Measurements from ENCODE around the gene ATXN7L3. TPM values are rescaled to one million over a fixed set of nuclear protein-coding genes. Genes with fewer than 3 reads are reported as not detected.

ATXN7L3 gene
- total and polyA plus RNA-seq, 9 of the 15 experiments (the other 6 are each of a cell fraction or from before 2014, with no cell fraction given) = 0.62 to 66.1 (median 33.2) TPM

GRCh38 chr17:44204441-44204882 lies 4.8 kb upstream of the ATXN7L3 start (continued):
- TF ChIP-seq SMARCE1 (IDR thresholded peaks at IDR 0.05) (peak; percentile 64), ZNF592 (IDR thresholded peaks at IDR 0.05) (0 out of 2 replicates have a peak, but pooled peaks have one; percentile 16), HDAC2 (IDR thresholded peaks at IDR 0.05) (0 out of 2 replicates have a peak, but pooled peaks have one; percentile 23), MYNN (IDR thresholded peaks at IDR 0.05) (peak; percentile 22; the same call in 1 of the 2 replicates), MYNN (CRISPR knock-in tag; IDR thresholded peaks at IDR 0.05) (no peak), NRF1 (conservative IDR thresholded peaks at IDR 0.05 in 1 of 2, IDR thresholded peaks at IDR 0.05 in 1 of 2) (peak; percentile 88 to 90), SP1 (CRISPR knock-in tag; IDR thresholded peaks at IDR 0.05) (0 out of 2 replicates have a peak, but pooled peaks have one; percentile 6), ATF3 (IDR thresholded peaks at IDR 0.05) (peak; percentile 85), ATF3 (CRISPR knock-in tag; conservative IDR thresholded peaks at IDR 0.05) (no peak), NR2C2 (CRISPR knock-in tag; IDR thresholded peaks at IDR 0.05) (peak; percentile 85), NR2C2 (tag; IDR thresholded peaks at IDR 0.05) (peak; percentile 97), MAFK (IDR thresholded peaks at IDR 0.05; ENCODE audit: low read length) (no peak), HDAC1 (IDR thresholded peaks at IDR 0.05) (0 out of 4 replicates have a peak, but pooled peaks of 1 of the 2 experiments have one; percentile 24), DDX20 (tag; IDR thresholded peaks at IDR 0.05; ENCODE audit: low read depth) (no peak), TEAD4 (IDR thresholded peaks at IDR 0.05; ENCODE audit: low read length) (peak; percentile 3; the same call in 1 of the 2 replicates), TEAD4 (CRISPR knock-in tag; IDR thresholded peaks at IDR 0.05; ENCODE audit: borderline replicate concordance) (no peak), FOXM1 (IDR thresholded peaks at IDR 0.05; ENCODE audit: low read depth) (no peak), FOXM1 (CRISPR knock-in tag; IDR thresholded peaks at IDR 0.05; ENCODE audit: low read depth) (no peak), DPF2 (IDR thresholded peaks at IDR 0.05) (peak; percentile 62; the same call in 1 of the 2 replicates), KDM5B (IDR thresholded peaks at IDR 0.05; ENCODE audit: insufficient replicate concordance, low read depth, low read length) (peak; percentile 22), KAT2B (IDR thresholded peaks at IDR 0.05; ENCODE audit: low read depth, low read length) (no peak), JUND (IDR thresholded peaks at IDR 0.05; ENCODE audit: borderline replicate concordance, low read depth, low read length) (peak; percentile 97), JUND (tag; IDR thresholded peaks at IDR 0.05; ENCODE audit: borderline replicate concordance, low read depth, low read length) (peak; percentile 93; the same call in 2 of the 3 replicates), CTBP1 (IDR thresholded peaks at IDR 0.05; ENCODE audit: borderline replicate concordance) (peak; percentile 72; the same call in 1 of the 2 replicates), TCF3 (CRISPR knock-in tag; IDR thresholded peaks at IDR 0.05) (peak; percentile 10; the same call in 1 of the 2 replicates)
- TF ChIP-seq, protein P1, sequence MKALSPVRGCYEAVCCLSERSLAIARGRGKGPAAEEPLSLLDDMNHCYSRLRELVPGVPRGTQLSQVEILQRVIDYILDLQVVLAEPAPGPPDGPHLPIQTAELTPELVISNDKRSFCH (CRISPR knock-in tag; IDR thresholded peaks at IDR 0.05) = no peak
- TF ChIP-seq, protein P1 (tag; IDR thresholded peaks at IDR 0.05) = 0 out of 2 replicates have a peak, but pooled peaks have one; percentile 36

Data from K562 (cell line).